Left ventricle myocardium inferior (tissue), 1 donor: Measurements from ENCODE around the gene HACD3. TPM values are rescaled to one million over a fixed set of nuclear protein-coding genes. Genes with fewer than 3 reads are reported as not detected.

Experiments used
- DNase-seq: peaks from one replicate; pipeline ENCODE4 v3.0.0-alpha.2; 2020
- H3K27ac ChIP-seq: fragments of 200-600 bp; replicated peaks from 2 replicates; pipeline ENCODE4 v1.8.0; 2021
- H3K27me3 ChIP-seq: fragments of 200-600 bp; 2 replicates; pipeline ENCODE4 v1.8.0; 2021; ENCODE audit warnings: low read depth
- H3K36me3 ChIP-seq: fragments of 200-600 bp; 2 replicates; pipeline ENCODE4 v1.8.0; 2021
- H3K4me1 ChIP-seq: fragments of 200-600 bp; 2 replicates; pipeline ENCODE4 v1.8.0; 2021
- H3K4me3 ChIP-seq: fragments of 200-600 bp; 2 replicates; pipeline ENCODE4 v1.8.0; 2021; ENCODE audit warnings: mild to moderate bottlenecking, moderate library complexity
- H3K9me3 ChIP-seq: fragments of 200-600 bp; replicated peaks from 2 replicates; pipeline ENCODE4 v1.8.0; 2021
- intact Hi-C: fragments of 100-400 bp; cut with micrococcal nuclease; formaldehyde crosslinking; loops from one replicate; pipeline ENCODE4 v1.11.0; 2022
- total RNA-seq: library from RNA; stranded (reverse); fragmentation: NEBNext Ultra II Directional; extraction: Animal tissue kit (Norgen Biotek cat#: 25700); gene quantifications from one replicate; pipeline ENCODE4 v1.2.1, GENCODE V29; 2021
- TF ChIP-seq, protein P1 (sequence below): fragments of 200-600 bp; IDR thresholded peaks from 2 replicates; pipeline ENCODE4 v1.8.0; 2021; ENCODE audit warnings: antibody characterized with exemption, mild to moderate bottlenecking, borderline replicate concordance
- donor health status: DM: no; HTN: yes; CAD: no; lungs with severe emphysema.

Gene HACD3
- total RNA-seq, 1 donor from 2014 or later, result 8.9 TPM

DNA sequence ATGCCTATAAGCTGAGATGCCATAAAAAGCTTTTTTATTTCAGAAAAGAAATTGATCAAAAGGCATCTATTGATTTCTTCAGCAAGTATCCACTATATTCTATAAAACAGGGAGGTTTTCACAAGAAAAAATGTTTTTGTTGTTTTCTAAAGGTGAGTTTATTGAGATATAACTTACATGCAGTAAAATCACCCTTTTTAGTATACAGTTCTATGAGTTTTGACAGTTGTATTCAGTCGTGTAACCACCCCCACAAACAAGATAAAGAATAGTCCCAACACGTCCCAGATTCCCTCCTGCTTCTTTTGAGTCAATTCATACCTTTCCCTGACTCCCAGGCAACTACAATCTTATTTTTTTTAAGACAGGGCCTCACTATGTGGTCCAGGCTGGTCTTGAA, 72.9 kb downstream of the HACD3 start:
- Histone ChIP-seq H3K36me3 (peaks cover 68% of the 10 kb centered on the region), H3K27me3 (no peaks in the 10 kb centered on the region), H3K4me1 (peaks cover 8% of the 10 kb centered on the region), H3K27ac (no peak overlapping the region), H3K9me3 (no peaks in the 10 kb centered on the region), H3K4me3 (no peak overlapping the region)
- TF ChIP-seq, protein P1, sequence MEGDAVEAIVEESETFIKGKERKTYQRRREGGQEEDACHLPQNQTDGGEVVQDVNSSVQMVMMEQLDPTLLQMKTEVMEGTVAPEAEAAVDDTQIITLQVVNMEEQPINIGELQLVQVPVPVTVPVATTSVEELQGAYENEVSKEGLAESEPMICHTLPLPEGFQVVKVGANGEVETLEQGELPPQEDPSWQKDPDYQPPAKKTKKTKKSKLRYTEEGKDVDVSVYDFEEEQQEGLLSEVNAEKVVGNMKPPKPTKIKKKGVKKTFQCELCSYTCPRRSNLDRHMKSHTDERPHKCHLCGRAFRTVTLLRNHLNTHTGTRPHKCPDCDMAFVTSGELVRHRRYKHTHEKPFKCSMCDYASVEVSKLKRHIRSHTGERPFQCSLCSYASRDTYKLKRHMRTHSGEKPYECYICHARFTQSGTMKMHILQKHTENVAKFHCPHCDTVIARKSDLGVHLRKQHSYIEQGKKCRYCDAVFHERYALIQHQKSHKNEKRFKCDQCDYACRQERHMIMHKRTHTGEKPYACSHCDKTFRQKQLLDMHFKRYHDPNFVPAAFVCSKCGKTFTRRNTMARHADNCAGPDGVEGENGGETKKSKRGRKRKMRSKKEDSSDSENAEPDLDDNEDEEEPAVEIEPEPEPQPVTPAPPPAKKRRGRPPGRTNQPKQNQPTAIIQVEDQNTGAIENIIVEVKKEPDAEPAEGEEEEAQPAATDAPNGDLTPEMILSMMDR, result no peak
- intact Hi-C loops, result no loop called here
- DNase-seq, result no peak

DNA sequence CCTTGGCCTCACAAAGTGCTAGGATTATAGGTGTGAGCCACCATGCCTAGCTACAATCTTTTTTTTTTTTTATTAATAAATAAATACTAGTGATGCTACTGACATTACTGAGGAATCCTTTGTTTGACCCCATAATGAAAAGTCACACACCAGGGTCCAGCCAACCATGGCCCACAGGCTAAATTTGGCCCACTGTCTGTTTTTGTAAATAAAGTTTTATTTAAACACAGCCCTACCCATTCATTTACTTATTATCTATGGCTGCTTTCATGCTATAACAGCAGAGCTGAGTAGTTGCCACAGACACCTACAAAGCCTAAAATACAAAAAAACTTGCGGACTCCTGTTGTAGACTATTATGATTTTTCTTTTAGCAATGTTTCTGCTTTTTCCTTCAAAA, 73.3 kb downstream of the HACD3 start:
- DNase-seq, result no peak
- Histone ChIP-seq H3K4me3 (no peak overlapping the region), H3K27ac (no peak overlapping the region), H3K27me3 (no peaks in the 10 kb centered on the region), H3K36me3 (peaks cover 64% of the 10 kb centered on the region), H3K4me1 (peaks cover 7% of the 10 kb centered on the region), H3K9me3 (no peaks in the 10 kb centered on the region)
- TF ChIP-seq, protein P1, result no peak
- intact Hi-C loops, result no loop called here

DNA sequence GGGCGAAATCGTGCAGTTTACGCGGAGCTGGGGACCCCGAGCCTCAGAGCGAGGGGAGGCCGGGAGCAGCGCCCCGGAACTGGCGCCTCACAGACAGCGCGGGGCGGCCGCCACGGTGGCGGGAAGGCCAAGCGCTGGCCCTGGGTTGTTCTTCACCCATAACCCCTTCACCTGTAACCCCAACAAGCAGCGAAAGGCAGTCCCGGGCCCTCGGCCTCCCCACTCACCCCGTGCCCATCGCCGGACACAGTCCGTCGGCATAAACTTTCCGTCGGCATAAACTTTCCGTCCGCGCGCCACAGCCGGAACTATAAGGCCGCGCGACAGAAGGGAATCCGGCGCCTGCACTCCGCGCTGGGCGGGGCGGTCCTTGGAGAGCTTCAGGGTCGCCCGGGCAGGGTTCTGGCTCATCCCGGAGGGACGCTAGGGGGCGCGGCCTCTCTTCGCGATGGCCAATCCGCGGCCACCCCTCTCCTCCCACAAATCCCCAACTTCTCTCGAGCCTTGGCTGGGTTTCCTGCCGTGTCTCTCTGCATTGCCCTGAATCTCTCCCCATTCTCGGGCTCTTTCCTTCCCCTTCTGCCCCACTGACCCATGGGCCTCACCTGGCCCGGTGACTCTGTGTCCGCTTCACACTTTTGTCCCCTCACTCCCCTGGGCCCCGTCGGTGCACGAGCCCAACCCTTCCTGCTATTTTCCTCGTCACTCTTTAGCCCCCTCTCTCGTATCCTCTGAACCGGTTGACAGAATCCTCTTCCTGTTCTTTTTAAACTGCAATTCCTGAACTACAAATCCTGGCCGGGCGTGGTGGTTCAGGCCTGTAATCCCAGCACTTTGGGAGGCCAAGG, 80.8 kb downstream of the HACD3 start, which contains the start of gene INTS14:
Gene INTS14 (minus strand): TSS at position 261 of the 848 bp plus-strand sequence. CDS start 3,751 bp downstream, outside the sequence.
- H3K4me3 ChIP-seq, result peak within 1 kb of the TSS; percentile 89
- peak; percentile 99 for DNase-seq
- peaks cover 33% of the 10 kb centered on the region for H3K4me1 ChIP-seq
- peak within 1 kb of the TSS; percentile 98 for H3K27ac ChIP-seq
- H3K36me3 ChIP-seq, result no peaks in the 10 kb centered on the region
- TF ChIP-seq, protein P1, result peak; percentile 75
- H3K9me3 ChIP-seq, result no peaks in the 10 kb centered on the region
- H3K27me3 ChIP-seq, result no peaks in the 10 kb centered on the region
- intact Hi-C loops, result no loop called here

DNA sequence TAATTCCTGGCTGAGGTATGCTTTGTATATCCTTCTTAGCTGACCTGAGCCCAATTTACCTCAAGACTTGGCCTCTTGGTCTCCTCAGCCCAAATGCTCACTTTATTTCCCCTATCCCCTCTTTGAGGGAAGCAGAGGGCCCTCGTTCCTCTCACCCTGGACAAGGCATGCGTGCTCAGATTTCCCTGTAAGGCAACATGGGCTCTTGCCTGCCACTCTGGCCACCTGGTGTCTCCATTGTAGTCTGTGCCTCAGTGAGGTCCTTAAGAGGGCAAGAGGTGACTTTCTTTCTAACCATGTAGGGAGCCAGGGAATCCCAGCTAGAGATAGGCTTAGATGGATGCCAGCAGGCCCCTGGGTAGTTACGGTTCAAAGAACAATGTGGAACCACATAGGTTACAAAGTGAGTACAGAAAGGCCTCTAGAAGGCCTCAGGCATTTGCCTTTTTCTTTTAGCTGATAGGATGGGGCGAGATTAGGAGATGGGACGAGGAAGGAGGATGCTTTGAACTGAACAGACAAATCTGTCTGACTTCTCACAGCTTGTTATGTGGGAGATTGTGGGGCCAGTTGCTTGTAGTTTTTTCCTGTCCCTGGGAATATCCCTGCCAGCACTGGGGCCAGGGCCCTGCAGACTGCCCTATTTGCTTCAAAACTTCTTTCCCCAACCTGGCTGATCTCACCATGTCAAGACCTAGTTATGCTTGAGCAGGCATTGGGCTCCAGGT, 81.8 kb downstream of the HACD3 start:
- Histone ChIP-seq H3K9me3 (no peaks in the 10 kb centered on the region), H3K27ac (peak overlapping the region; percentile 98), H3K36me3 (no peaks in the 10 kb centered on the region), H3K4me1 (peaks cover 33% of the 10 kb centered on the region), H3K27me3 (no peaks in the 10 kb centered on the region), H3K4me3 (peak overlapping the region; percentile 89)
- intact Hi-C loops, result no loop called here
- DNase-seq, result no peak
- TF ChIP-seq, protein P1, result no peak

DNA sequence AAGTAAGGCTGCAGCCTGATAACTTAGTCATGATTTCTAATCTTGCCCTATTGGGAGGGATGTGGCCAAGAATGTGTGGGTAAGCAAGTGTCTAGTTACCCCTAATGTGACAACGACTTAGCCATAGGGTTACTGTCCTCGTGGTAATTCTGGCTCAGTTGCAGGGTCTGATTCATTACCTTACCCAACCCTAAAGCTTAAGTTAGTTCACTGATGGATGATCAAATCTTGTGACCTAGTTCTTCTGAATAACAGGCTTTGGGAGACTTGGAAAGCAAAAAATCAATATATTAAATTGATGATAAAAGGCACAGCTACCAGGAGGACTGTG, 82.3 kb downstream of the HACD3 start:
- no peaks in the 10 kb centered on the region for H3K9me3 ChIP-seq
- peak overlapping the region; percentile 98 for H3K27ac ChIP-seq
- H3K4me3 ChIP-seq, result no peak overlapping the region
- peaks cover 33% of the 10 kb centered on the region for H3K4me1 ChIP-seq
- no peak for DNase-seq
- H3K27me3 ChIP-seq, result no peaks in the 10 kb centered on the region
- intact Hi-C loops, result no loop called here
- no peaks in the 10 kb centered on the region for H3K36me3 ChIP-seq
- TF ChIP-seq, protein P1, result no peak
